ENCODE data around the gene NDUFS8.

NDUFS8 gene

GRCh38 chr11:68038226-68038717, 7.8 kb downstream of the NDUFS8 start:
- no peak for ATAC-seq (replicated peaks; ENCODE audit: extremely low read depth, poor library complexity, severe bottlenecking)
- peaks cover 12% of the 10 kb centered on the region for H3K36me3 Mint-ChIP-seq (ENCODE audit: insufficient read depth)
- peaks cover 37% of the 10 kb centered on the region for H3K4me1 Mint-ChIP-seq
- no peak for DNase-seq (ENCODE audit: low spot score in 2 of 2)
- H3K27ac Mint-ChIP-seq (ENCODE audit: low read depth), result no peak overlapping the region
- H3K9me3 Mint-ChIP-seq, result no peaks in the 10 kb centered on the region
- no peaks in the 10 kb centered on the region for H3K27me3 Mint-ChIP-seq
- peak overlapping the region; percentile 91 for H3K4me3 Mint-ChIP-seq

- peaks cover 12% of the 10 kb centered on the region for H3K36me3 Mint-ChIP-seq (ENCODE audit: insufficient read depth)
- peak; percentile 29 for ATAC-seq (replicated peaks; ENCODE audit: extremely low read depth, poor library complexity, severe bottlenecking)
These were observed 8.4 kb downstream of the NDUFS8 start, which contains the start of gene TCIRG1 for GRCh38 chr11:68038718-68039525. TCIRG1 (plus strand) TSS chr11:68039025; CDS start chr11:68041272, 2,247 bp downstream.

GRCh38 chr11:68039526-68040086, 9.1 kb downstream of the NDUFS8 start:
- peaks cover 12% of the 10 kb centered on the region for H3K36me3 Mint-ChIP-seq (ENCODE audit: insufficient read depth)
- H3K9me3 Mint-ChIP-seq, result no peaks in the 10 kb centered on the region
- DNase-seq (ENCODE audit: low spot score in 2 of 2) (no peak), ATAC-seq (replicated peaks; ENCODE audit: extremely low read depth, poor library complexity, severe bottlenecking) (no peak)
- H3K4me3 Mint-ChIP-seq, result peak overlapping the region; percentile 91
- no peaks in the 10 kb centered on the region for H3K27me3 Mint-ChIP-seq
- H3K27ac Mint-ChIP-seq (ENCODE audit: low read depth), result peak overlapping the region; percentile 90
- H3K4me1 Mint-ChIP-seq, result peaks cover 37% of the 10 kb centered on the region

More at GRCh38 chr11:68038718-68039525, 8.4 kb downstream of the NDUFS8 start, which contains the start of gene TCIRG1:
- DNase-seq (ENCODE audit: low spot score in 2 of 2), result no peak
- Mint-ChIP-seq H3K27ac (ENCODE audit: low read depth) (peak within 1 kb of the TSS; percentile 90), H3K9me3 (no peaks in the 10 kb centered on the region), H3K4me1 (peaks cover 37% of the 10 kb centered on the region), H3K4me3 (peak within 1 kb of the TSS; percentile 91), H3K27me3 (no peaks in the 10 kb centered on the region)

- DNase-seq (ENCODE audit: low spot score in 2 of 2) (peak; percentile 37), ATAC-seq (replicated peaks; ENCODE audit: extremely low read depth, poor library complexity, severe bottlenecking) (peak; percentile 55)
- peak overlapping the region; percentile 91 for H3K4me3 Mint-ChIP-seq
- H3K27ac Mint-ChIP-seq (ENCODE audit: low read depth), result peak overlapping the region; percentile 90
- H3K4me1 Mint-ChIP-seq, result peaks cover 37% of the 10 kb centered on the region
- peaks cover 11% of the 10 kb centered on the region for H3K36me3 Mint-ChIP-seq (ENCODE audit: insufficient read depth)
- no peaks in the 10 kb centered on the region for H3K9me3 Mint-ChIP-seq
- no peaks in the 10 kb centered on the region for H3K27me3 Mint-ChIP-seq
These were observed 9.8 kb downstream of the NDUFS8 start for GRCh38 chr11:68040101-68040956.

- Mint-ChIP-seq H3K4me3 (peak overlapping the region; percentile 91), H3K36me3 (ENCODE audit: insufficient read depth) (peaks cover 12% of the 10 kb centered on the region), H3K27me3 (no peaks in the 10 kb centered on the region), H3K4me1 (peaks cover 37% of the 10 kb centered on the region), H3K27ac (ENCODE audit: low read depth) (peak overlapping the region; percentile 90), H3K9me3 (no peaks in the 10 kb centered on the region)
- no peak for DNase-seq (ENCODE audit: low spot score in 2 of 2)
- ATAC-seq (replicated peaks; ENCODE audit: extremely low read depth, poor library complexity, severe bottlenecking), result no peak
These were observed 10.6 kb downstream of the NDUFS8 start for GRCh38 chr11:68040957-68041591.

- Mint-ChIP-seq H3K9me3 (no peaks in the 10 kb centered on the region), H3K4me3 (peak overlapping the region; percentile 91), H3K27ac (ENCODE audit: low read depth) (no peak overlapping the region), H3K27me3 (no peaks in the 10 kb centered on the region), H3K36me3 (ENCODE audit: insufficient read depth) (peaks cover 13% of the 10 kb centered on the region), H3K4me1 (peaks cover 34% of the 10 kb centered on the region)
- ATAC-seq (replicated peaks; ENCODE audit: extremely low read depth, poor library complexity, severe bottlenecking) (no peak), DNase-seq (ENCODE audit: low spot score in 2 of 2) (no peak)
These were observed 11.2 kb downstream of the NDUFS8 start for GRCh38 chr11:68041617-68042218.

- no peak overlapping the region for H3K27ac Mint-ChIP-seq (ENCODE audit: low read depth)
- H3K36me3 Mint-ChIP-seq (ENCODE audit: insufficient read depth), result peaks cover 12% of the 10 kb centered on the region
- H3K9me3 Mint-ChIP-seq, result no peaks in the 10 kb centered on the region
These were observed 11.9 kb downstream of the NDUFS8 start for GRCh38 chr11:68042219-68043028.

GRCh38 chr11:68043029-68043348, 12.5 kb downstream of the NDUFS8 start:
- ATAC-seq (replicated peaks; ENCODE audit: extremely low read depth, poor library complexity, severe bottlenecking), result no peak
- Mint-ChIP-seq H3K9me3 (no peaks in the 10 kb centered on the region), H3K4me3 (no peak overlapping the region), H3K4me1 (peaks cover 25% of the 10 kb centered on the region), H3K27ac (ENCODE audit: low read depth) (no peak overlapping the region), H3K27me3 (no peaks in the 10 kb centered on the region), H3K36me3 (ENCODE audit: insufficient read depth) (peaks cover 15% of the 10 kb centered on the region)
- DNase-seq (ENCODE audit: low spot score in 2 of 2), result no peak

More at GRCh38 chr11:68042219-68043028, 11.9 kb downstream of the NDUFS8 start:
- Mint-ChIP-seq H3K27me3 (no peaks in the 10 kb centered on the region), H3K4me3 (no peak overlapping the region), H3K4me1 (peaks cover 27% of the 10 kb centered on the region)
- DNase-seq (ENCODE audit: low spot score in 2 of 2) (no peak), ATAC-seq (replicated peaks; ENCODE audit: extremely low read depth, poor library complexity, severe bottlenecking) (no peak)

GRCh38 chr11:68043349-68044144, 13.1 kb downstream of the NDUFS8 start:
- Mint-ChIP-seq H3K4me1 (peaks cover 25% of the 10 kb centered on the region), H3K27ac (ENCODE audit: low read depth) (no peak overlapping the region), H3K9me3 (no peaks in the 10 kb centered on the region), H3K4me3 (no peak overlapping the region), H3K36me3 (ENCODE audit: insufficient read depth) (peaks cover 13% of the 10 kb centered on the region), H3K27me3 (no peaks in the 10 kb centered on the region)
- DNase-seq (ENCODE audit: low spot score in 2 of 2) (no peak), ATAC-seq (replicated peaks; ENCODE audit: extremely low read depth, poor library complexity, severe bottlenecking) (no peak)

GRCh38 chr11:68044145-68044813, 13.8 kb downstream of the NDUFS8 start:
- Mint-ChIP-seq H3K27ac (ENCODE audit: low read depth) (no peak overlapping the region), H3K36me3 (ENCODE audit: insufficient read depth) (peaks cover 16% of the 10 kb centered on the region), H3K9me3 (no peaks in the 10 kb centered on the region), H3K4me1 (peaks cover 22% of the 10 kb centered on the region), H3K27me3 (no peaks in the 10 kb centered on the region), H3K4me3 (peak overlapping the region; percentile 27)
- DNase-seq (ENCODE audit: low spot score in 2 of 2) (no peak), ATAC-seq (replicated peaks; ENCODE audit: extremely low read depth, poor library complexity, severe bottlenecking) (no peak)
